Liver (tissue), 3 donors: ENCODE results near the gene ABCA9.

ENCODE experiments used
- CTCF ChIP-seq: fragments of 150-350 bp; IDR thresholded peaks from 2 replicates; pipeline ENCODE4 v1.5.1; 2017; ENCODE audit warnings: improper control_type of control experiment, low read depth, low read length; ENCODE audit not compliant: missing input control
- EGR1 ChIP-seq, 2 donors: IDR thresholded peaks; 2 replicates each; pipeline ENCODE4 v1.6.1; 2016 to 2018; ENCODE audit warnings: antibody characterized with exemption in 2 of 2, low read depth in 2 of 2
- FOXA1 ChIP-seq: IDR thresholded peaks from 2 replicates; pipeline ENCODE4 v1.6.1; 2016; ENCODE audit warnings: antibody characterized with exemption
- FOXA2 ChIP-seq: IDR thresholded peaks from 2 replicates; pipeline ENCODE4 v1.6.1; 2016; ENCODE audit warnings: antibody characterized with exemption
- JUND ChIP-seq, 2 donors: IDR thresholded peaks; 2 replicates each; pipeline ENCODE4 v1.6.1; 2016; ENCODE audit warnings: antibody characterized with exemption in 2 of 2
- MAX ChIP-seq: IDR thresholded peaks from 2 replicates; pipeline ENCODE4 v1.6.1; 2016; ENCODE audit warnings: antibody characterized with exemption
- RAD21 ChIP-seq, 2 donors: IDR thresholded peaks; 2 replicates each; pipeline ENCODE4 v1.6.1; 2016; ENCODE audit warnings: antibody characterized with exemption in 2 of 2, mild to moderate bottlenecking in 2 of 2
- REST ChIP-seq: IDR thresholded peaks from 2 replicates; pipeline ENCODE4 v1.6.1; 2016; ENCODE audit warnings: antibody characterized with exemption, mild to moderate bottlenecking
- RXRA ChIP-seq, 2 donors: IDR thresholded peaks; 2 replicates each; pipeline ENCODE4 v1.6.1; 2017 to 2018; ENCODE audit warnings: antibody characterized with exemption in 2 of 2, mild to moderate bottlenecking in 1 of 2
- TAF1 ChIP-seq: conservative IDR thresholded peaks from 2 replicates; pipeline ENCODE4 v1.6.1; 2016; ENCODE audit warnings: antibody characterized with exemption, mild to moderate bottlenecking
- ZBTB33 ChIP-seq: IDR thresholded peaks from 2 replicates; pipeline ENCODE4 v1.6.1; 2016; ENCODE audit warnings: antibody characterized with exemption
- donor health status: healthy.
- donor health status: healthy.

GRCh38 chr17:69086641-69087040 lies 25.9 kb upstream of the ABCA9 start:
- no peak for TF ChIP-seq CTCF
- no peak for TF ChIP-seq MAX
- no peak for TF ChIP-seq ZBTB33
- TF ChIP-seq JUND (IDR thresholded peaks at IDR 0.05): no peak
- TF ChIP-seq RAD21 (IDR thresholded peaks at IDR 0.05): no peak
- TF ChIP-seq TAF1: no peak
- no peak for TF ChIP-seq FOXA2
- no peak for TF ChIP-seq RXRA (IDR thresholded peaks at IDR 0.05)
- TF ChIP-seq EGR1 (IDR thresholded peaks at IDR 0.05; ENCODE audit: low read depth in 2 of 2): no peak
- no peak for TF ChIP-seq REST
- no peak for TF ChIP-seq FOXA1
